Fibroblast of skin of abdomen (primary cell): Measurements from ENCODE around the gene SYMPK.
"Not testable (repeated sequence)": the region's sequence is repeated elsewhere in the genome, so short reads cannot be mapped to it uniquely, and the experiment has no call there.

Source experiments
- DNase-seq: peaks from one replicate; pipeline ENCODE4 v3.0.0-alpha.2; 2013

The SYMPK gene

DNA sequence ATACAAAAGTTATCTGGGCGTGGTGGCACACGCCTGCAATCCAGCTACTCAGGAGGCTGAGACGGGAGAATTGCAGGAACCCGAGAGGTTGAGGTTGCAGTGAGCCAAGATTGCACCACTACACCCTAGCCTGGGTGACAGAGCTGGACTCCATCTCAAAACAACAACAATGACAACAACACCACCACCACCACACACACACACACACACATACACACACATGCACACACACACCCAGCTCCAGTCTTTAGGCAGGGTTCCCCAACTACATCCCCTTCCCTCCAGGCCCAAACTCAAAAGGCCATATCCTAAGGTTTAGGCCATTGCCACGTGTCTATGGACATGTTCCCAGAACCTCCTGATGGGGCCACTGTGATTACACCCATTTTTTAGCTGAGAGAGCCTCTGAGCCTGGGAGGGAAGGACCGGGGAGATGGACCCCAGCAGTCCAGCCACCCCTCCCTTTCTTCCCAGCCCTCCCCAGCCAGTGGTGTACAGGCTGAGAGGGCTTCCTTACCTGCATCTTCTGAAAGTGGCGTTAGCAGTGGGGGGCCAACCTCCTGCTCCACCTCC lies 61.3 kb downstream of the SYMPK start:
- no peak for DNase-seq

DNA sequence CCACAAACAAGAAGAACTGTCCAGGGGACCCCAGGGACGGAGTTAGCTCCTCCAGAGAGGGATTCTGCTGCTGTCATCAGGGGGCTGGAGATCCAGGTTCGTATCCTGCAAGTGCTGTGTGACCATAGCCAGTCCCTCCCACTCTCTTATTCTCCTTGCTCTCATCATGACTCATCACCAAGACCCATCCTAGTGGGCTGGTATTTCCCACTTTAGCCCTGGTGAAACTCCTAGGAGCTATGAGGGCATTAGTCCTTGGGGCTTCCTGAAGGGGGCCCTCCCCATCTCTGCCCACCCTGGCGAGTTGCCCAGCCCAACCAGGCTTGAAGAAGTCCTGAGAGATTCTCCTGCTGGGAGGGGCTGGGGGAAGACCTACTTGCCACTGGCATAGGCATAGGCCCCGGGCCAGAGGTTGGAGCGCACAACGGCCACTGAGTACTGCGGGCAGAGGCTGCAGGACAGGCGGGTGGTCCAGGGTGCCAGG lies 62.8 kb downstream of the SYMPK start:
- DNase-seq = peak; percentile 58

DNA sequence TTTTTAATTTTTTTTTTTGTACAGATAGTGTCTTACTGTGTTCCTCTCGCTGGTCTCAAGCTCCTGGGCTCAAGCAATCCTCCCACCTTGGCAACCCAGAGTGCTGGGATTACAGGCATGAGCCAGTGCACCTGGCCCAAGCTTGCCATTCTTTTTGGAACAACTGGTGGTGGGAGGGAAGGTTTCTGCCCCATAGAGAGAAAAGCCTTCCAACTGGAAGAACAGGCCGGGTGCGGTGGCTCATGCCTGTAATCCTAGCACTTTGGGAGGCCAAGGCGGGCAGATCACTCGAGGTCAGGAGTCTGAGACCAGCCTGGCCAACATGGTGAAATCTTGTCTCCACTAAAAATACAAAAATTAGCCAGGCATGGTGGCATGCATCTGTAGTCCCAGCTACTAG lies 63.4 kb downstream of the SYMPK start:
- not testable (repeated sequence) for DNase-seq

DNA sequence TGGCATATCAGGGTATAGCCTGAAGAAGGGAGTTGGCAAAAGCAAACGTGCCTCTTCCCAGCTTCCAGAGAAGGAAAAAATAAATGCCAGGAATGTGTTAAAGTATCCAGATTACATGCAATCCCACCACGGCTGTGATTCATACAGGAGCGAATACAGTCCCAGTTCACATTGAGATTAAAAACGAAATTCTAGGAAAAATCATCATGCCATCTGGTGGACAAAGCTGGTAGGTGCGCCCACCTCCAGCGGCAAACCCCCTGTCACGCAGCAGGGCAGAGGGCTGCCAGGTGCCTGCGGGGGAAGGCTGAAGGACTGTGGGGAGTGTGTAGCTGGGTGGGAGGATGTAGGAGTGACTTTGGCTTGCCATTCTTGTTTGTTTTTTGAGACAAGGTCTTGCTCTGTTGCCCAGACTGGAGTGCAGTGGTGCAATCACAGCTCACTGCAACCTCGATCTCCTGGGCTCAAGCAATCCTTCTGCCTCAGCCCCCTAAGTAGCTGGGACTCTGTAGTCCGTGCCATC lies 63.9 kb downstream of the SYMPK start:
- DNase-seq = peak; percentile 87

DNA sequence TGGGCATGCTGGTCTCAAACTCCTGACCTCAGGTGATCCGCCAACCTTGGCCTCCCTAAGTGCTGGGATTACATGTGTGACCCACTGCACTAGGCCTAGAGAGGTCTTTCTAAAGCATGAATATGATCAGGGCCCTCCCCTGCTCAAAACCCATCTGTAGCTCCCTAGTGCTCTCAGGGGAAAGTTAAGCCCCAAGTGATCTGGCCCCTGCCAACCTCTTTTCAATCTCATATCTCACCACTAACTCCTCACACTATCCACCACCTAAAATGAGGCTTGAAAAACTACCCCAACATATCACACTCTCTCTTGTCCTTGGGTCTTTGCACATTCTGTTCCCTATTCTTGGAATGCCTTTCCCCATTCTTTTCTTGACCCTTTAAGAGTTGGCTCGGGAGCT lies 68.3 kb downstream of the SYMPK start:
- DNase-seq = no peak

DNA sequence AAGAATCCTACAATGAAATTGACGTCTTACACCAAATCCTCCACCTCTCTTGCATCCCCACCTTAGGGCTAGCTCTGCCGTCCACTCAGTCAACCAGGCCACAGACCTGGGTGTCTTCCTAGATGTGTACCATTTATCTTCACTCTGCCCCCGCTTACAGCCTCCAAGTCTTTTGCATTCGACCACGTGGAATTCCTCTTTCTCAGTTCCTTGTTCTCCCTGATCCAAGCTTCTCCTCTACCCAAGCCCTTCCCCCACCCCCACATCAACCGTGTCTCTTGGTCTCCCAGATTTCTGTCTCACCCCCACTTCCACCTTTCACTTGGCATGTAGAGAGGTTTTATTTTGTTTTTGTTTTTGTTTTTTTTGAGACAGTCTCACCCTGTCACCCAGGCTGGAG lies 69.1 kb downstream of the SYMPK start:
- DNase-seq = no peak

DNA sequence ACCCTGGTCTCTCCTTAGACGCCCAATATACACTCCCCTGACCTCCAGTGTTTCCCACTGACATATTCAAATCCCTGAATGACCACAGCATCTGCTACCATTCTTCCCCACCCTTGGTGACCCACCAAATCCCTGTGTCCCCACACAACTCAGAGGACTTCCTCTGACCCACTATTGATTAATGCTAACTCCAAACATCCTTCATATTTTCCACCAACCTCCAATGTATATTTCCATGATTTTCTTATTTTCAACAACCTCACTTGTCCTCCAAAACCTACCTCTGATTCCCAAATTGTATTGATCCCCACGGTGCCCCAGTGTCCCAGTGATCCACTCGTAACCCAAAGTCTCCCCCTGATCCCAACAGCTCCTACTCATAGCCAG lies 69.8 kb downstream of the SYMPK start:
- DNase-seq = no peak

DNA sequence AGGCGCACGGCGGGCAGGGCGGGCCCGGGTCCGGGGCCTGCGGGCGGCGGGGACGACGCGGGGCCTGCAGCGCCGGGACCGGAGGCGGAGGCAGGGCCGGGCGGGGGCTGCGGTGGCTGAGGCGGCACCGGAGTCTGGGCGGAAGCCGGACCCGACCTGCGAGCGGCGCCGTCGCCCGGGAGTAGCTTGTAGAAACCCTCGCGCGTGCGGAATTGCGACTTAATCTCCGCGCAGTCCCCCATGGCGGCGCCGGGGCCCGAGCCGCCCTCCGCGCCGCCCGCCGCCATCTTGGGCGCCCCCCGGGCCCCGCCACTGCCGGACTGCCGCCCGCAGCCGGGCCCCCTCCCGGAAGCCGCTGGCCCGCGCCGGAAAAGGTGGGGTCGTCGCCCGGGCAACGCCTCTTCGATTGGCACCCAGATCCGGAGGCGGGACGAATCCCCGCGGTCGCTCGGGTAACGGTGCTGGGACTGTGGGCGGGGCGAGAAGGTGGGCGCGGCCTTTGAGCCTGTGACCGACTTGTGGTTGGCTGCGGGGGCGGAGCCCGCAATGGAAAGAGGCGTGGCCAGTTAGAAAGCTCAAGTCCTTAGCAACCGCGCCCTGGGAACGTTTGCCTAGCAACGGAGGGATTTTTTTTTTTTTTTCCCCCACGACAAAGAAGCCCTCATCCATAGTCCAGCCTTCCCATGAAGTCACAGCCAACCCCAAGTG lies 70.3 kb downstream of the SYMPK start, which contains the start of gene DMWD:
Gene DMWD (minus strand): TSS at position 376 of the 708 bp plus-strand sequence. CDS start 89 bp downstream, at position 287.
- peak; percentile 98 for DNase-seq

DNA sequence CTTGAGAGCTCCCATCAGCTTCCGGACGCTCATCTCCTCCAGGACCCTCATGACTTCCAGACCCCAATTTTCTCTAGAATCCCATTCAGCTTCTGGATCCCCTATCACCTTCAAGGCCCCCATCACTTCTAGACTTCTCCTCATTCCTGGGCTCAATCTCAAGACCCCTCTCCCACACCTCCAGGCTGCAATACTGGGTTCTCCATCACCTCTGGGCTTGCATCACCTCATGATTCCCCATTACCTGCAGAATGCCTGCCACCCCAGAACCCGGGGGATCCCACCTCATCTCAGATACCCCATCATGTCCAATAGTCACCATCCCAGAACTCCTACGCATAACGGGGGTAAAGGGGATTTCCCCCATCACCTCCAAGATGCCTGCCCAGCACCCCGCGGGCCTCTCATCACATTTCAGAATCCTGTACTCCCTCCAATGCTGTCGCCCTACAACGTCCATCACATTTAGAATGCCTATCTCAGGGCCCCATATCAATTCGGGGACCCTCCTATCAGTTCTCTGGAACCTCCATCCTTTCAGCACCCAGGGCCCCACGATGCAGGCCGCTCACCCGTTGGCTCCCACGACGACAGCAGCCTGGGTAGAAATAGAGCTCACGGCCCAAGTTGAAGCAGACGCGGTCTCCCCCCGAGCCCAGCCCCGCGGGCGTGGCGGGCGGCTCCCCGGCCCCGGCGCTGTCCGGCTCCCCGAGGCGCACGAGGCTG lies 71.0 kb downstream of the SYMPK start:
- DNase-seq = no peak

DNA sequence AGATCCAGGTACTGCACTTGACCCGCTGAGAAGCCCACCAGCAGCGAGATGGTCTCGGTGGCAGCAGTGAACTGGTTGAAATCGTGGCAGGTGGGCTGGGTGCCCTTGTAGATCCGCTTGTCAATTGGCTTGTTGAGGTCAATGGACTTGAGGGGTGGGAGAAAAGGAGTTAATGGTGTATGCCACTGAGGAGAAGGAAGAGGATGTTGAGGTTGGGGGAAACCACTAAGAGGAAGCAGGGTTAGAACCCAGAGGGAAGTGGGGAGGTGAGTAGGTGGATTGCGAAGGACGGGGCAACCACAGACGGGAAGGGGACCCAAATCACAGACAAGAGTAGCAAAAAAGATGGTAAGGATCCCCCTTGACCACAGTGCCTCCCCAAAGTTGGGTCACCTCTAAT lies 72.0 kb downstream of the SYMPK start:
- no peak for DNase-seq

DNA sequence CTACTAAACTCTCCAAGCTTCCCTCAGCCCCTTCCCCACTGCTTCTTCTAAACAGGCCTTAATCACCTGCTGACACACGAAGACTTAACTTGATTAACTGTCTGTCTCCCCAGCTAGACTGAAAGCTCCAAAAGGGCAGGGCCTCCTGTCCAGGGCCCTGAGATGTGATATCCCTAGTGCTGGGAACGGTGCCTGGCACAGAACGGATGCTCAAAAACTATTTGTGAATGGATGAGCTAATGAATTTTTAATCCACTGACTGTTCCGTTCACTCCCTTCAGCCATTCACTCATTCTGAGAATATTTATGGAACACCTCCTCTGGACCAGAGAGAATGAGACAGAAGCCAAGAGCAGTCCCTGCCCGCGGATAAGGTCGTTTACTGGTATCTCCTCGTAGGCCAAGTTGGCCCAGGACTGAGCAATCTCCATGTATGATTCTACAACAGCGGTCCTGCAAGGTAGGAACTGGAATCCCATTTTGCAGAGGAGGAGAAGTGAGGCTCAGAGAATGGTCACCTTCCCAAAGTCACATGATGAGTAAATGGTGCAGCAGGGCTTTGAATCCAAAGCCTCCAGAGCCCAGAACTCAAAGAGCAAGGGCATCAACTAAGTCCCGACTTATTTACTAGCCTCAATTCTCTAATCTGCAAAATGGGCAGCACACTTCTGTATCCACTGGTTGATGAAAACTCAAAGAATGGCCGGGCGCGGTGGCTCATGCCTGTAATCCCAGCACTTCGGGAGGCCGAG lies 73.7 kb downstream of the SYMPK start:
- no peak for DNase-seq

DNA sequence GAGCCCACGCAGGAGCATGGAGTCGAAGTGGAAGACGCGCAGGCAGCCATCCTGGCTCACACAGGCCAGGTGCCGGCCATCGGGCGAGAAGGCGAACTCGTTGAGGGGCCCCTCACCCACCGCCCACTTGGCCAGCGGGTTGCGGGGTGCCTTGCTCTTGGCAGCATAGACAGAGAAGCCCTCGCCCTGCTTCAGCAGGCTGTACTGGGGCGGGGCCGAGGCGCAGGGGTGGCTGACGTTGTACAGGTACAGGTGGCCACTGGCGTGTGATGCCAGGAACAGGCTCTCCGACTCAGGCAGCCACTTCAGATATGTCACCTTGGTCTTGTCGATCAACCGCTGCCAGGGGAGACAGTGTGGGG lies 76.4 kb downstream of the SYMPK start:
- DNase-seq = no peak

DNA sequence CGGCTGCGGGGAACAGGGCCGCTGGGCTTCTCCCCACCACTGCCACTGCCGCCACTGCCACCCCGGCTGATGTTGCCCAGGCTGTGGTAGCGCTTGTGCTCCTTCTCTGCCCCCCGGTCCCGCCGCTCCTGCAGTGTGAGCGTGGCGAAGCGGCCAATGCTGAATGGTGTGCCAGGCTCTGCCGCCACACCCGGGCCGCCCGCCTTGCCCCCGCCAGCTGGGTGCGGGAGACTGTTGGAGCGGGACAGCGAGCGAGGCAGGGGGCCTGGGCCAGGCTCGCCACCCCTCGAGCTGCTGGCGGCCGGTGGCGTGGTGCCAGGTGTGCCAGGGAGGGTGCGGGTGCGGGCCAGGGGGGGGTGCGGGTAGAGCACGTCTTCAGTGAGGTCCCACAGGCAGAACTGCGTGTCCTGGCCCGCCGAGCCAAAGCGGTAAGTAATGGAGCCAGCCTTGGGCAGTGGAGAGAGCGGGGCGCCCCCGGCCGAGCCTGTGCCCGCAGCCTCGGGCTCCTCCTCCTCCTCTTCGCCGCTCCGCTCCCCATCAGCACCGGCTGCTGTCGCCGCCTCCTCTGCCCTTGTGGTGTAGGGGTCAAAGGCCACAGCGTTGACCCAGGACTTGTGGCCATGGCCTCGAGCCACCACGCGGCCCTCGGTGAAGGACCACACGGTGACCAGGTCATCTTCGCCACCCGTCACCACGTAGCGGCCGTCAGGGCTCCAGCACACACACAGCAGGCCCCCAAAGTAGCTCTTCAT lies 77.0 kb downstream of the SYMPK start:
- no peak for DNase-seq

DNA sequence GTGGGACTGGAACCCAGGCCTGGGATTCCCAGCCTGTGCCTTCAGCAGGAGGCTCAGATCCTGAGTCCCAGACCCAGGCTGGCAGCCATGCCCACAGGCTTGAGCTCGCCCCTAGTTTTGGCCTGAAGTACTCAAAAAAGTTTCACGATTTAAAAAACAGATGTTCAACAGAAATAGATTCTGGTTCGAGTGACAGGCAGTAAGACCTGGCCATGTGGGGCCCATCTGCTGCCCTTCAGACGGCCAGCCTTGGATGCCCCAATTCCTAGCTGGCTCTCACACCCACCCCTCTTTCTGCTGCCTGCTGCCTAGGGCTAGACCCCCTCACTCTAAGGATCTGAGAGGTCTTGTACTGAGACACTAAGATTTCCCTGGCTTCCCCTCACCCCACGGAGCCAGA lies 77.8 kb downstream of the SYMPK start:
- DNase-seq = no peak

DNA sequence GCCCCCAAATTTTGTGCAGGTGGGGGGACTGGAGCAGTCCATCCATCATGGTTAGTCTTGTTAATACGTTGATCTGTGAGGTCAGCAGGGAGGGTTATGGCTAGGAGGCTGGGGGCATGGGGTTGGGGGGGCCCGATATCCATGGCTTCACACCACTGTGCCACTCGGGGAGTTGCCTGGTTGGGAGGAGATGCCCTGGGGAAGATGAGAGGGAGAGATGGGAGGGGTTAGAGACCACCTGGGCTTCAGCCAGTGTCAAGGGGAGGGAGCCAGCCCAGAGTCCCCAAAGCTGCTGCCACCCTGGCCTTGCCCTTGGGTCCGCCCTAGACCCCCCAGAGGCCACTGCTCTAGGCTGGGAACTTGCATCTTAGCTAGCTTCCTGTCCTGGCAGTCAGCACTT lies 78.9 kb downstream of the SYMPK start:
- no peak for DNase-seq

DNA sequence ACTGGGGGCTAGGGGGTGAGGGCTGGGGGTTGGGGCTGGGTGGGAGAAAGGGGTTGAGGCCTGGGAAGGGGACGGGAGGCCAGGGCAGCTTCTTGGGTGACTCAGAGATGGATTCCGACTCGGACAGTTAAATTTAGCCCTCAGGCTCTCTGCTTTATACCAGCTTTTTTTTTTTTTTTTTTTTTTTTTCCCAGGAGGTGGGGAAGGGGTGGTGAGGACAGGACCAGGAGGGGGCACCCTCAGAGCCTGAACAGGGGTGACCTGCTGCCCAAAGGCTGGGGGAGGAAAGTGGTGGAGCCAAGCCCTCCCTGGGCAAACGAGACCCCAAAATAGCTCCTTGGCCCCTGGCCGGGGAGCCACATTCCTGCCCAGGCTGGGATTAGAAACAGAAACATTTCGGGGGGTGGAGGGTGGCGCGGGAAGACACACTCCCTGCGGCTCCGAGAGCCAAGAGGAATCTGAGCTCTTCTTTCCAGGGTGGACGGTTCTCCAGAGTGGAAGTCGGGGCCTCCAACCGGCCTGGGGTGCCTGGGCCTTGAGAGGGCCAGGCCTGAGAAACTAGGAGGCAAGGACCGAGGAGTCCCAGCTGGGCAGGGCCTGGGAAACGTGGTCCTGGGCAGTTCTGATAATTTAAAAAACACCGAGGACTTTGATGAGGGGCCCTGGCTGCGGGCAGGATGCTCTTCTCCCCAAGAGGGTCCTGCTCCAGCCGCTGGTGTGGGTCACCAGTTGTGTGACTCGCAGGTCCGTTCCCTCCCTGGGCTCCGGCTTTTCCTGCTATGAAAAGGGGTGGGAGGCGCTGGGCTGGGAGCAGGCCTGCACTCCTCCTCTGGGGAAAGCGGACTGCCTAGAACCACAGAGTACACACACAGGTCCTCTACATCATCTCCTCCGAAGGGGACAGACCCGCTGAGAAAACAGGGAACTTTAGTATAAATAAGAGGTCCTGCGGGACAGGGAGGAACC lies 79.8 kb downstream of the SYMPK start:
- peak; percentile 53 for DNase-seq

DNA sequence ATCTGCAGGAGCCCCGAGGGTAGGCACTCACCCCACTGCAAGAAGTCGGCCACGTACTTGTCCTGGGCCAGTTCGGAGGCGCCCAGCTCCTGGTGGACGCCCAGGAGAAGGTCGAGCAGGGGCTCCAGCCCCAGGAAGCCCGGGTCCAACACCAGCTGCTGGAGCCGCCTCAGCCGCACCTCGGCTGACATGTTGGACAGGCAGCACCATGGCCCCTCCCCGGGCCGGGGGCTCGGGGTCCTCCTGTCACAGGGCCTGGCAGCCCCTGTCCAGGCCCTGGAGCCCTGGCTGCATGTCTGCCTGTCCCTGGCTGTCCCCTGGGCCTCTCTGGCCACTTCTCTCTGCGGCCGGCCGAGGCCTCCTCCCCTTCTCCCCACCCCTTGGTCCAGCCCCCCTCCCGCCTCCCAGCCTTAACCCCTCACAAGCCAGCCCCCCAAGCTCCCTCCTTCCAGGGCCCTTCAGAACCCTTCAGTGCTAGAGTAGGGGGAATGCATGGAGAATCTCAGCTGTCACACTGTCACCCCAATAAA lies 80.7 kb downstream of the SYMPK start, which contains the start of gene DMPK:
Gene DMPK (minus strand): TSS at position 329 of the 530 bp plus-strand sequence. CDS start 138 bp downstream, at position 191.
- DNase-seq = no peak

DNA sequence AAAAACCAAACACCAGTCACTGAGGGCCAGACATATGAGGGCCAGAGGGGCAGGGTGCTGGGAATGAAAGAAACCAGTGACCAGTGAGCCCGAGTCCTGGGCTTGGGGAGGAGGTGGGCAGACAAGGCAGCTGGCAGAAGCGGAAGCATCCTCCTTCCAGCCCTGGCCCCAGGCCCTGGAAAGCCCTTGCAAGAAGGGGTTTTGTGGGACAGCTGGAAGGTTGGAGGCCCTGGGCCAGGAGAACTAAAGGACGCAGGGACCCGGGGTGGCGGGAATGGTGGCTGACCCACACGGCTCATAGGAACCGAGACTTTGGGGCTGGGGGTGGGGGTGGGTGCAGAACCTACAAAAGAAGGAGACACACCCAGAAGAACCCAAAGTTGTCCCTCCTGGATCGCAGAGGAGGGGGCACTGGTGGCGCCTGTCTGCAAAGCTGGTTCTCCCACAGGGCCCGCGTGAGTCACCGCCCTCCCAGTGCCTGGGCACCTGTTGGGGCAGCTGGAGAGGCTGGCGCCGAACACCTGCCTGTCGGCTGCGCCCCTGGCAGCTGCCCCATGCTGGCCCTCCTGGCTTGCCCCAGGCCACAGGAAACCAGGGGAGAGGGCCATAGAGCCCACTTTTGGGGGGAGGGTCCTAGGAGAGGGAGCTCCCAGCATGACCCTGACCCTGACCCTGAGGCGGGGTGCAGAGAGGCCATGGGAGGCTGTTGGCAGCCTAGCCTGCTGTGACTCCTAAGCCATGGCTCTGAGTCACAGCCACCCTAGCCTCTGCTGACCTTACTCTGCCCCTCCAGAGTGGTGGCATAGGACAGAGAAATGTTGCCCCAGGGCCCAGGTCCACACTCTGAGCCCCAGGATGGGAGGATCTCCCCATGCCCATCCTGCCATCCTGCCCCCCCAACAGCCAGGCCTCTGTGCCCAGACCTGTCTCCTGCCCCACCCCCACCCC lies 81.5 kb downstream of the SYMPK start:
- no peak for DNase-seq
